WTC11 (cell line): ENCODE data around the gene KIF6.

ENCODE experiments used
- ESRRA ChIP-seq: sonication (generic); formaldehyde crosslinking; IDR thresholded peaks from 2 replicates; pipeline ENCODE4 v1.8.1; 2022; ENCODE audit warnings: mild to moderate bottlenecking, missing genetic modification reagents, borderline replicate concordance
- NR2C2 ChIP-seq: sonication (generic); formaldehyde crosslinking; IDR thresholded peaks from 2 replicates; pipeline ENCODE4 v1.8.0; 2022; ENCODE audit warnings: mild to moderate bottlenecking, missing genetic modification reagents
- NR3C1 ChIP-seq: sonication (generic); formaldehyde crosslinking; conservative IDR thresholded peaks from 2 replicates; pipeline ENCODE4 v1.8.1; 2023; ENCODE audit warnings: low read depth, mild to moderate bottlenecking, missing genetic modification reagents
- ZNF121 ChIP-seq: sonication (generic); formaldehyde crosslinking; IDR thresholded peaks from 2 replicates; pipeline ENCODE4 v1.8.0; 2023; ENCODE audit warnings: missing genetic modification reagents
- ZNF263 ChIP-seq: sonication (generic); formaldehyde crosslinking; IDR thresholded peaks from 2 replicates; pipeline ENCODE4 v1.8.1; 2022; ENCODE audit warnings: low read depth, mild to moderate bottlenecking, moderate library complexity, missing genetic modification reagents
- ZNF416 ChIP-seq: fragments of 250-450 bp; sonication (Bioruptor Pico); IDR thresholded peaks from 2 replicates; pipeline ENCODE4 v1.9.0; 2021; ENCODE audit warnings: mild to moderate bottlenecking, inconsistent platforms
- TF ChIP-seq, protein P1 (sequence below): fragments of 200-600 bp; IDR thresholded peaks from 2 replicates; pipeline ENCODE4 v1.8.0; 2022; ENCODE audit warnings: antibody characterized with exemption
- TF ChIP-seq, protein P2 (sequence below): sonication (generic); formaldehyde crosslinking; IDR thresholded peaks from 2 replicates; pipeline ENCODE4 v1.8.0; 2022; ENCODE audit warnings: missing genetic modification reagents
- TF ChIP-seq, protein P3 (sequence below): sonication (generic); formaldehyde crosslinking; IDR thresholded peaks from 2 replicates; pipeline ENCODE4 v1.8.0; 2022; ENCODE audit warnings: mild to moderate bottlenecking, missing genetic modification reagents
- TF ChIP-seq, protein P4 (sequence below): sonication (generic); formaldehyde crosslinking; IDR thresholded peaks from 2 replicates; pipeline ENCODE4 v1.8.1; 2023; ENCODE audit warnings: mild to moderate bottlenecking, missing genetic modification reagents, moderate library complexity
- TF ChIP-seq, protein P5 (sequence below): sonication (generic); formaldehyde crosslinking; IDR thresholded peaks from 2 replicates; pipeline ENCODE4 v1.8.1; 2022; ENCODE audit warnings: low read depth, mild to moderate bottlenecking, moderate library complexity, missing genetic modification reagents, borderline replicate concordance
- TF ChIP-seq, protein P6 (sequence below): sonication (generic); formaldehyde crosslinking; IDR thresholded peaks from 2 replicates; pipeline ENCODE4 v1.8.1; 2023; ENCODE audit warnings: mild to moderate bottlenecking, missing genetic modification reagents, borderline replicate concordance

DNA sequence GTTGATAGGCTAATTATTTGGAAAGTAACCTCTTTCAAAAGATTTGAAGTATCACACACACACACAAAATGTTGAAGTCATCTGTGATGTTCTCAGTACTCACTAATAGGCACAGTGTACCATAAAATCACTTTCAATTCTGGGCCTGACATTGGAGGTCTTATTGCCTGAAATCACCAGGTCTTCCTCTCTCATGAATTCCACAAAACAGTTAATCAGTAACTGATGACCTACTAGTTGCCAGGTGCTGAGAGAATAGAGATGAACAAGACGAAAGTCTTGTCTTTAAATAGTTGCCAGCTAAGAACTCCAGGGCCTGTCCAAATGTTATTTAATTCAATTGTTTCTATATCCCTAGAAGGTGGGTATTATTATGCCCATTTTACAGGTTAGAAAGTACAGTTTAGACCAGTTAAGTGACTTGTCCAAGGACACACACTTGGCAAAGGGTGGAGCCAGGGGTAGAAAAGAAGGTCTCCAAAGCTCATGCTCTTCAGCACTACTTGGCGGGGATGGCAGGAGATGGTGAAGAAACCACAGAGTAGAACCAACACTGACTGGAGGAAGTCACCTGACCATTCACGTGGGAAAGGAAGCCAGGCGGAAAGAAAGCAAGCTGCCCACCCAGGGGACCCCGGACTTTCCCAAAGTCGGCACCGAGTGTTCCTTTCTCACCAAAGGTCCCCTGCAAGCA lies 116.4 kb downstream of the KIF6 start:
- TF ChIP-seq, protein P1, sequence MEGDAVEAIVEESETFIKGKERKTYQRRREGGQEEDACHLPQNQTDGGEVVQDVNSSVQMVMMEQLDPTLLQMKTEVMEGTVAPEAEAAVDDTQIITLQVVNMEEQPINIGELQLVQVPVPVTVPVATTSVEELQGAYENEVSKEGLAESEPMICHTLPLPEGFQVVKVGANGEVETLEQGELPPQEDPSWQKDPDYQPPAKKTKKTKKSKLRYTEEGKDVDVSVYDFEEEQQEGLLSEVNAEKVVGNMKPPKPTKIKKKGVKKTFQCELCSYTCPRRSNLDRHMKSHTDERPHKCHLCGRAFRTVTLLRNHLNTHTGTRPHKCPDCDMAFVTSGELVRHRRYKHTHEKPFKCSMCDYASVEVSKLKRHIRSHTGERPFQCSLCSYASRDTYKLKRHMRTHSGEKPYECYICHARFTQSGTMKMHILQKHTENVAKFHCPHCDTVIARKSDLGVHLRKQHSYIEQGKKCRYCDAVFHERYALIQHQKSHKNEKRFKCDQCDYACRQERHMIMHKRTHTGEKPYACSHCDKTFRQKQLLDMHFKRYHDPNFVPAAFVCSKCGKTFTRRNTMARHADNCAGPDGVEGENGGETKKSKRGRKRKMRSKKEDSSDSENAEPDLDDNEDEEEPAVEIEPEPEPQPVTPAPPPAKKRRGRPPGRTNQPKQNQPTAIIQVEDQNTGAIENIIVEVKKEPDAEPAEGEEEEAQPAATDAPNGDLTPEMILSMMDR, result no peak
- TF ChIP-seq ZNF416 (CRISPR knock-in tag), result no peak
- no peak for TF ChIP-seq ZNF263 (CRISPR knock-in tag)
- TF ChIP-seq, protein P2, sequence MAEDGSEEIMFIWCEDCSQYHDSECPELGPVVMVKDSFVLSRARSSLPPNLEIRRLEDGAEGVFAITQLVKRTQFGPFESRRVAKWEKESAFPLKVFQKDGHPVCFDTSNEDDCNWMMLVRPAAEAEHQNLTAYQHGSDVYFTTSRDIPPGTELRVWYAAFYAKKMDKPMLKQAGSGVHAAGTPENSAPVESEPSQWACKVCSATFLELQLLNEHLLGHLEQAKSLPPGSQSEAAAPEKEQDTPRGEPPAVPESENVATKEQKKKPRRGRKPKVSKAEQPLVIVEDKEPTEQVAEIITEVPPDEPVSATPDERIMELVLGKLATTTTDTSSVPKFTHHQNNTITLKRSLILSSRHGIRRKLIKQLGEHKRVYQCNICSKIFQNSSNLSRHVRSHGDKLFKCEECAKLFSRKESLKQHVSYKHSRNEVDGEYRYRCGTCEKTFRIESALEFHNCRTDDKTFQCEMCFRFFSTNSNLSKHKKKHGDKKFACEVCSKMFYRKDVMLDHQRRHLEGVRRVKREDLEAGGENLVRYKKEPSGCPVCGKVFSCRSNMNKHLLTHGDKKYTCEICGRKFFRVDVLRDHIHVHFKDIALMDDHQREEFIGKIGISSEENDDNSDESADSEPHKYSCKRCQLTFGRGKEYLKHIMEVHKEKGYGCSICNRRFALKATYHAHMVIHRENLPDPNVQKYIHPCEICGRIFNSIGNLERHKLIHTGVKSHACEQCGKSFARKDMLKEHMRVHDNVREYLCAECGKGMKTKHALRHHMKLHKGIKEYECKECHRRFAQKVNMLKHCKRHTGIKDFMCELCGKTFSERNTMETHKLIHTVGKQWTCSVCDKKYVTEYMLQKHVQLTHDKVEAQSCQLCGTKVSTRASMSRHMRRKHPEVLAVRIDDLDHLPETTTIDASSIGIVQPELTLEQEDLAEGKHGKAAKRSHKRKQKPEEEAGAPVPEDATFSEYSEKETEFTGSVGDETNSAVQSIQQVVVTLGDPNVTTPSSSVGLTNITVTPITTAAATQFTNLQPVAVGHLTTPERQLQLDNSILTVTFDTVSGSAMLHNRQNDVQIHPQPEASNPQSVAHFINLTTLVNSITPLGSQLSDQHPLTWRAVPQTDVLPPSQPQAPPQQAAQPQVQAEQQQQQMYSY (CRISPR knock-in tag), result no peak
- TF ChIP-seq, protein P3, sequence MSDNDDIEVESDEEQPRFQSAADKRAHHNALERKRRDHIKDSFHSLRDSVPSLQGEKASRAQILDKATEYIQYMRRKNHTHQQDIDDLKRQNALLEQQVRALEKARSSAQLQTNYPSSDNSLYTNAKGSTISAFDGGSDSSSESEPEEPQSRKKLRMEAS (CRISPR knock-in tag), result no peak
- no peak for TF ChIP-seq NR3C1 (CRISPR knock-in tag)
- TF ChIP-seq ESRRA (CRISPR knock-in tag), result no peak
- no peak for TF ChIP-seq NR2C2 (CRISPR knock-in tag)
- TF ChIP-seq, protein P4, sequence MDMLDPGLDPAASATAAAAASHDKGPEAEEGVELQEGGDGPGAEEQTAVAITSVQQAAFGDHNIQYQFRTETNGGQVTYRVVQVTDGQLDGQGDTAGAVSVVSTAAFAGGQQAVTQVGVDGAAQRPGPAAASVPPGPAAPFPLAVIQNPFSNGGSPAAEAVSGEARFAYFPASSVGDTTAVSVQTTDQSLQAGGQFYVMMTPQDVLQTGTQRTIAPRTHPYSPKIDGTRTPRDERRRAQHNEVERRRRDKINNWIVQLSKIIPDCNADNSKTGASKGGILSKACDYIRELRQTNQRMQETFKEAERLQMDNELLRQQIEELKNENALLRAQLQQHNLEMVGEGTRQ (CRISPR knock-in tag), result no peak
- TF ChIP-seq, protein P5, sequence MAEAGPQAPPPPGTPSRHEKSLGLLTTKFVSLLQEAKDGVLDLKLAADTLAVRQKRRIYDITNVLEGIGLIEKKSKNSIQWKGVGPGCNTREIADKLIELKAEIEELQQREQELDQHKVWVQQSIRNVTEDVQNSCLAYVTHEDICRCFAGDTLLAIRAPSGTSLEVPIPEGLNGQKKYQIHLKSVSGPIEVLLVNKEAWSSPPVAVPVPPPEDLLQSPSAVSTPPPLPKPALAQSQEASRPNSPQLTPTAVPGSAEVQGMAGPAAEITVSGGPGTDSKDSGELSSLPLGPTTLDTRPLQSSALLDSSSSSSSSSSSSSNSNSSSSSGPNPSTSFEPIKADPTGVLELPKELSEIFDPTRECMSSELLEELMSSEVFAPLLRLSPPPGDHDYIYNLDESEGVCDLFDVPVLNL, result no peak
- TF ChIP-seq, protein P6, sequence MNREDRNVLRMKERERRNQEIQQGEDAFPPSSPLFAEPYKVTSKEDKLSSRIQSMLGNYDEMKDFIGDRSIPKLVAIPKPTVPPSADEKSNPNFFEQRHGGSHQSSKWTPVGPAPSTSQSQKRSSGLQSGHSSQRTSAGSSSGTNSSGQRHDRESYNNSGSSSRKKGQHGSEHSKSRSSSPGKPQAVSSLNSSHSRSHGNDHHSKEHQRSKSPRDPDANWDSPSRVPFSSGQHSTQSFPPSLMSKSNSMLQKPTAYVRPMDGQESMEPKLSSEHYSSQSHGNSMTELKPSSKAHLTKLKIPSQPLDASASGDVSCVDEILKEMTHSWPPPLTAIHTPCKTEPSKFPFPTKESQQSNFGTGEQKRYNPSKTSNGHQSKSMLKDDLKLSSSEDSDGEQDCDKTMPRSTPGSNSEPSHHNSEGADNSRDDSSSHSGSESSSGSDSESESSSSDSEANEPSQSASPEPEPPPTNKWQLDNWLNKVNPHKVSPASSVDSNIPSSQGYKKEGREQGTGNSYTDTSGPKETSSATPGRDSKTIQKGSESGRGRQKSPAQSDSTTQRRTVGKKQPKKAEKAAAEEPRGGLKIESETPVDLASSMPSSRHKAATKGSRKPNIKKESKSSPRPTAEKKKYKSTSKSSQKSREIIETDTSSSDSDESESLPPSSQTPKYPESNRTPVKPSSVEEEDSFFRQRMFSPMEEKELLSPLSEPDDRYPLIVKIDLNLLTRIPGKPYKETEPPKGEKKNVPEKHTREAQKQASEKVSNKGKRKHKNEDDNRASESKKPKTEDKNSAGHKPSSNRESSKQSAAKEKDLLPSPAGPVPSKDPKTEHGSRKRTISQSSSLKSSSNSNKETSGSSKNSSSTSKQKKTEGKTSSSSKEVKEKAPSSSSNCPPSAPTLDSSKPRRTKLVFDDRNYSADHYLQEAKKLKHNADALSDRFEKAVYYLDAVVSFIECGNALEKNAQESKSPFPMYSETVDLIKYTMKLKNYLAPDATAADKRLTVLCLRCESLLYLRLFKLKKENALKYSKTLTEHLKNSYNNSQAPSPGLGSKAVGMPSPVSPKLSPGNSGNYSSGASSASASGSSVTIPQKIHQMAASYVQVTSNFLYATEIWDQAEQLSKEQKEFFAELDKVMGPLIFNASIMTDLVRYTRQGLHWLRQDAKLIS (CRISPR knock-in tag), result no peak
- TF ChIP-seq ZNF121, result no peak
